Activated CD4-positive, alpha-beta T cell treated with anti-CD3 and anti-CD28 coated beads for 1 hour (primary cell): ENCODE measurements around the gene BAZ2B.

ENCODE experiments used
- DNase-seq: peaks from one replicate; pipeline ENCODE4 v3.0.0-alpha.2; 2020

Gene BAZ2B

GRCh38 chr2:159525012-159525411, 91.3 kb downstream of the BAZ2B start:
- DNase-seq: no peak

- DNase-seq: no peak
These were observed 95.1 kb downstream of the BAZ2B start for GRCh38 chr2:159521272-159521671.

GRCh38 chr2:159518321-159519005, 97.9 kb downstream of the BAZ2B start:
- no peak for DNase-seq

GRCh38 chr2:159516241-159516758, 100.0 kb downstream of the BAZ2B start:
- DNase-seq: no peak

- DNase-seq: no peak
These were observed 100.9 kb downstream of the BAZ2B start for GRCh38 chr2:159515441-159515840.

GRCh38 chr2:159513745-159514144, 102.6 kb downstream of the BAZ2B start:
- no peak for DNase-seq

- no peak for DNase-seq
These were observed 108.2 kb downstream of the BAZ2B start for GRCh38 chr2:159508140-159508539.

GRCh38 chr2:159506764-159507440, 109.4 kb downstream of the BAZ2B start:
- no peak for DNase-seq

GRCh38 chr2:159506202-159506601, 110.1 kb downstream of the BAZ2B start:
- DNase-seq: no peak

GRCh38 chr2:159505196-159505595, 111.2 kb downstream of the BAZ2B start:
- no peak for DNase-seq

- DNase-seq: no peak
These were observed 114.6 kb downstream of the BAZ2B start for GRCh38 chr2:159501743-159502142.

- no peak for DNase-seq
These were observed 118.5 kb downstream of the BAZ2B start for GRCh38 chr2:159497847-159498246.

- no peak for DNase-seq
These were observed 119.1 kb downstream of the BAZ2B start for GRCh38 chr2:159497256-159497655.

GRCh38 chr2:159489476-159489875, 126.9 kb downstream of the BAZ2B start:
- DNase-seq: no peak

GRCh38 chr2:159484532-159484931, 131.8 kb downstream of the BAZ2B start:
- no peak for DNase-seq

GRCh38 chr2:159476329-159476728, 140.0 kb downstream of the BAZ2B start:
- no peak for DNase-seq

GRCh38 chr2:159475793-159476192, 140.6 kb downstream of the BAZ2B start:
- DNase-seq: no peak

- no peak for DNase-seq
These were observed 145.0 kb downstream of the BAZ2B start for GRCh38 chr2:159471340-159471739.

GRCh38 chr2:159468257-159468656, 148.1 kb downstream of the BAZ2B start:
- DNase-seq: no peak

- no peak for DNase-seq
These were observed 153.4 kb downstream of the BAZ2B start for GRCh38 chr2:159462961-159463360.

GRCh38 chr2:159462201-159462785, 154.1 kb downstream of the BAZ2B start:
- DNase-seq: no peak

GRCh38 chr2:159461076-159461475, 155.3 kb downstream of the BAZ2B start:
- DNase-seq: no peak

GRCh38 chr2:159460227-159460626, 156.1 kb downstream of the BAZ2B start:
- no peak for DNase-seq

GRCh38 chr2:159459279-159459678, 157.1 kb downstream of the BAZ2B start:
- no peak for DNase-seq
